ENCODE results near the gene IRF2.
A peak's percentile ranks its signal among the peaks of the same experiment; 100 is the strongest.
"Not testable (repeated sequence)": the region's sequence is repeated elsewhere in the genome, so short reads cannot be mapped to it uniquely, and the experiment has no call there.

The IRF2 gene

DNA sequence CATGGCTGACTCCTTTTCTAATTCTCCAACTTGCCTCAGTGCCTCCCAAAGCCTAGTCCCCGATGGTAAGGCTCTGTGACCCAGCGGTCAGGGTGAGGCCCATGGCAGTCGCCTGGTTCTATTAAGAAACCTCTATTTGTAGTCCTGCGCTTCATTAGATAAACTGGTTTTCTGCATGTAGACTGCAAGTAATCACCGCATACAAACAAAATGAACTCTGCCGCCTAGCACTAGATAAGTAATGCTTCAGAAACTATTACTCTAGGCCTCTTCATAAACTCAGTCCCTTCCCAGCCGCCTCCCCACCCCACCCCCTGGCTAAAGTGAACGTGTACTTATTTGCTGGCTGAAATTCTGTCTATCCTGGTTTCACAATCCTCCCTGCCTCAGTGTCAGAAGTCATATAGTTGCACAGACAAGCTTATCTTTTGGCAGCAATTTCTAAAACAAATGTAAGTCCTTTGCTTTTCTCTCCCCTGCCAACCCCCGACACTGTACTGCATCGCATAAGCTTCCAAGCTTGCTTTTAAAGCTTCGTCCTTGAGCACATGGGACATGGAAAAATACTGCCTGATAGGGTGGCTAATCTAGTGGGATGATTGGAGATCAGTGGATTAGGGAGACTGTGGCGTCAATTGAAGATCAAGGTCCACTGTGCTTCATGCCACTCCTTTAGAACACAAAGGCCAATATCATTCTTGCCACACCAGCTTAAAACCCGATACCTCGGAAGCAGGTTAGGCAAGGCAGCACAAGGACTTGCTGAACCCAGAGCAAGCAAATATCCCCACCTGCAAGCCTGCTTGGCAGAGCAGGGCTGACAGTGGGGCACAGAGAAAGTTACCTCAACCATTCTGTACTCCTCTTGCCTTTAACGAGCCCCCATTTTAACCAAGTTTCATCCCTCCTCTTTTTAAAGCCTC is 125.8 kb downstream of the IRF2 start:
- DNase-seq (ENCODE audit: low spot score) (no peak), FAIRE-seq (no peak)

DNA sequence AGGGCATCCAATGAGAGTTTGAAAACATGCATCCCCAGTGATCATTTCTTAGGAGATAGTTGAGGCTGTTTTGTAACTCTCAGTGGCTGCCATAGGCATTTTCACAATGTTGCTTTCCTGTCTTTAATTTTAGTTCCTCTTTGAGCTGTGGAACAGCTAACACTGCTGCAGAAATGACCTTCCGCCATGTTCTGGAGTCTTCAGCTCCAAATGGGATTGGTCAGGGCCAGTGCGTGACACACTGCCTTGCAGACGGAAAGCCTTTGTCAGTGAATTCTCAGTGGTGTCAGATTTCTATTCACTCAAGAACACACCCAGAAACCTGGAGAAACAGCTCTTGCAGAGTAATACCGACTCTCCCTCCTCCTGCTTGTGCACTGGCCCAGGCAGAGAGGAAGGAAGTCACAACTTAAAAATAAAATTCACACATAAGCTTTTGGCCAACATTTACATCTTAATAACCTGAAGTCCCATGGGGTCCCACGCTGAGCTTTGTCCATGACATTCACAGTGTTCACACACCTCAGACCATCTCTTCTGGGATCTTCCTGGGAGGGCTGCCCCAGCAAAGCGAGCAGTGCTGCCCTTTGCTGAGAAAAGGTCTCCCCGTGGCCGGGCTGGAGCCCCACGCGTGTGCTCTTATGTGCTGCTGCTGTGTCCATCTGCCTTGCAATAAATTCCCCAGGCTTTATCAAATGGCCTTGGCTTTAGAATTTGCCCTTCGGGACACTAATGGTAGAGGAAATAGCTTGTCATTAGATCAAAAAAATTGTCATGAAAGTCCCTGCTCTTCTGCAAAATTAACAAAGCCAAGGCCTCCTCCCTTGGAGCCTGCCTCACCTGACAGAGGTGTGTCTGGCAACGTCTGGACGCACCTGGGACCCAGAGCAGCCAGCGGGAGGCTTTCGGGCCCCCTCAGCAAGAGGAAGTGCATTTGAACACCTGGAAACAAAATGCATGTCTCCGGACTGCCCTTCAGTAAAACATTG is 126.8 kb downstream of the IRF2 start:
- DNase-seq (ENCODE audit: low spot score), result no peak
- FAIRE-seq, result no peak

DNA sequence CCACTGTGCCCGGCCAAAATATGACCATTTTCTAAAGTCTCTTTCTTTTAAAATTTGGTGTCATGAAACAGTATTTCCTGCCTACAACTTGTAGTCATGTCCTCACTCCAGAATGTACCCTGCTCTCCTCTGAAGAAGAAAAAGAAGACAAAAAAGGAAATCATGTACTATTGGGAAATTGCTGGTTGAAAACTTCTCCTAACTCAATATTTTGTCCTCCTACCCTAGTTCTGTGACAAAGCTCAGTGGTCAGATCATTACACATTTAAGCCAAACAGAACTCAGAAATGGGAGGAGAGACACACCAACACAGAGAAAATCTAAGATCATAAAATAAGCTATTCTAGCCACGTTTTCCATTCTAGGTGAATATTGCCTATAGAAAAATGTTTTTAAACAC is 127.7 kb downstream of the IRF2 start:
- FAIRE-seq, result no peak
- no peak for DNase-seq (ENCODE audit: low spot score)

DNA sequence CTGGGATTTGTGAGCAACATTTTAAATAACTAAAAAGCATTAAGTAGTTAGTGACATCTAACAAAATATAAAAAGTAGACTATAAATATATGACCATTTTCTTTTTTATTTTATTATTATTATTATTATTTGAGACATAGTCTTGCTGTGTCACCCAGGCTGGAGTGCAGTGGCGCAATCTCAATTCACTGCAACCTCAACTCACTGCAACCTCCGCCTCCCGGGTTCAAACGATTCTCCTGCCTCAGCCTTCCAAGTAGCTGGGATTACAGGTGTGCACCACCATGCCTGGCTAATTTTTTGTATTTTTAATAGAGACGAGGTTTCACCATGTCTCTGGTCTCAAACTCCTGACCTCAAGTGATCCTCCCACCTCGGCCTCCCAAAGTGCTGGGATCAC is 128.1 kb downstream of the IRF2 start:
- not testable (repeated sequence) for DNase-seq (ENCODE audit: low spot score); FAIRE-seq

DNA sequence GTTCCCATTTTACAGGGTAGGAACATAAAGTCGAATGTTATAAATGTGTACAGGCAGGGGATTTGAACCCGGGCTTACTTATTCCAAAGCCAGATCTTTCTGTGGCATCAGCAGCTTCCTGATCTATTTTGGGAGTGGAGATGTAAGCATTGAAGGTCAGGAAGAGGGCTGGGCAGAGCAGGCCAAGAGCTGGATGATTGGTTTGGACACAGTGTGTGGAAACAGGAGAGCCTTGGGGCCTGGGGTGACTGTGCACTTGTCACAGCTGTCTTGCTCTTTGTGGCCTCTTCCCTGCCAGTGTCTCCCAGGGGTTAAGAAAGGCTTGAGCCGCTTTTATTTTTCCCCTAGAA is 128.8 kb downstream of the IRF2 start:
- FAIRE-seq (no peak), DNase-seq (ENCODE audit: low spot score) (no peak)

DNA sequence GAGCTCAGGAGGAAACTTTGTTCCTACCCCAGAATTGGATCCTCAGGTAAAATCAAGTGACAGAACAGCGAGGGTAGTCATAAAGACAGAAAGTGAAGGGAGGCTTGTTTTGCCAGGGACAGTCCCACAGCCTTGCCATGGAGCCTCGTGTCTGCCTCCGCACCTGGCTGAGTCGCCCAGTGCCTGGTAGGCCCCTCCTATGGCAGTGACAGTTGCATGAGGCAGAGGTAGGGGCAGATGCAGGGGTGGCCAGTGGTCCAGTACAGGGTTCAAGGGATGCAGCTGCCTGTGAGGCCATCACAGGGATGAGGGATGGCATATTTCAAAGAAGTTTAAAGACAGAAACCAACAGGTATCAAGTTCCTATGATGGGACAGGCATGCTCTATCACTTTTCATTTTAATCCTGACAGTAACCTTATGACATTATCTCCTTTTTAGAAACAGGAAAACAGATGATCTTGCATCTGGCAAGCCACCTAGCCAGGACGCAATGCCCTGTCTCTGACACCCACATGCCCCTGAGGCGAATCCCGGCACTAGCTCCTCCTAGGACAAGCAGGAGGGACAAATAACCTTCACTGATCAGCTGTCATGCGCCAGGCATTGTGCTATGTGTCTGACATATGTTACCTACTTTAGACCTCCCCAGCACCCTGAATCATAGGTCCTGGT is 129.3 kb downstream of the IRF2 start:
- FAIRE-seq, result no peak
- no peak for DNase-seq (ENCODE audit: low spot score)

DNA sequence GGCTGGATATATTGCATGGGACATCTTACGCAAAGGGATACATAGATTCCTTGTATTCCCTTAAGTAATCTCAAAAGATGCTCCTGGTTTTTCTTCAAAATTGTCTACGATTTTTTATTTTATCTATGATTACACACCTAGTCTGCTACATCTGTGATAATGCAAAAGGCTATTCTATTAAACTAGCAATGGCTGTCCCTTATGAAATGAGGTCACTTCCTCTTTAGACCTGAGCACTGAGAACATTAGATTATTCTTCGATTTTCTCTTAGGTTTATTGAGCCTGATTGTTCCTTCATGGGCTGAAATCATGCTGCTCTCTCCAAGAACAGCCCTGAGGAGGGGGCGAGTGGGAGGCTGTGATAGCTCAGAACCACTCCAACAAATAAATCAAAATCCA is 129.9 kb downstream of the IRF2 start:
- FAIRE-seq, result no peak
- DNase-seq (ENCODE audit: low spot score), result no peak

DNA sequence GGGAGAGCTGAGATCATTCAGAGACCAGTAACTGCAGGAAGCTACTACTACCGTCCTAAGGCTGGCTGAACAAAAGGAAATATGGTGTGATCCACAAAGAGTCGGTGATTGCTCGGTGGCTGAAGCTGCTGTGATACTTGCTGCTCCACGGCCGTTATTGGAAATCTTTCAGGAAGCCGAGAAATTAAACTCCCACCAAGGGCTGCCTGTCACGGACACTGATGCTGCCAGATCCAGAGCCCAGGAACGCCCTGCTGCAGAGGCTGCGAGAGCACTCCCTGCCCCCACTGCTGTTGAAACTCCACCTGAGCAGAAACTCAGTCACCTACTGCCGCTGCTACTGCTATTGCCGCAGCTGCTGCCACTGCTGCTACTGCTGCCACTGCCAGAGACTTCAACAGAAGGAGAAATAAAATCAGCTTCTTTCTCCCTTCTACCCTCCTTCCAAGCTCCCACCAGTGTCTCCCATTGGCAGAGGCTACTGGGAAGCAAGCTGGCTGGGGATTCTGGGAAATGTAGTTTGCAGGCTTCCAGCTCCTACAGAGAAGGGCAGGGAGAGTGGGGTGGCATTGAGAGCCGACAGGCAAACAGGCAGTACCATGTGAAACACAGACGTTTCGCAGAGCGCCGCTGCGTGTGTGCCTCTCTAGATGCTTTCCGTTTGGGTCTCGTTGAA is 130.7 kb downstream of the IRF2 start:
- no peak for DNase-seq (ENCODE audit: low spot score)
- FAIRE-seq, result no peak

DNA sequence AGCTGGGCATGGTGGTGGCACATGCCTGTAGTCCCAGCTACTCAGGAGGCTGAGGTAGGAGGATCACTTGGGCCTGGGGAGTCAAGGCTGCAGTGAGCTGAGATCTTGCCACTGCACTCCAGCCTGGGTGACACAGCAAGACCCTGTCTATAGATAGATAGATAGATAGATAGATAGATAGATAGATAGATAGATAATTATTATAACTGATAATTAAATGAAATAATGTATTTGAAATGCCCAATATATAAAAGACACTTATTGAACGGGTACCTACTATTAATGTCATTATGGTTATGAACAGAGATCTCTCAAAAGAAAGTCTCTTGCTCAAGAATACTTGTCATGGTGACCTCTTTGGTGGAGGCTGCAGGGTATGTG is 131.5 kb downstream of the IRF2 start:
- not testable (repeated sequence) for DNase-seq (ENCODE audit: low spot score); FAIRE-seq

DNA sequence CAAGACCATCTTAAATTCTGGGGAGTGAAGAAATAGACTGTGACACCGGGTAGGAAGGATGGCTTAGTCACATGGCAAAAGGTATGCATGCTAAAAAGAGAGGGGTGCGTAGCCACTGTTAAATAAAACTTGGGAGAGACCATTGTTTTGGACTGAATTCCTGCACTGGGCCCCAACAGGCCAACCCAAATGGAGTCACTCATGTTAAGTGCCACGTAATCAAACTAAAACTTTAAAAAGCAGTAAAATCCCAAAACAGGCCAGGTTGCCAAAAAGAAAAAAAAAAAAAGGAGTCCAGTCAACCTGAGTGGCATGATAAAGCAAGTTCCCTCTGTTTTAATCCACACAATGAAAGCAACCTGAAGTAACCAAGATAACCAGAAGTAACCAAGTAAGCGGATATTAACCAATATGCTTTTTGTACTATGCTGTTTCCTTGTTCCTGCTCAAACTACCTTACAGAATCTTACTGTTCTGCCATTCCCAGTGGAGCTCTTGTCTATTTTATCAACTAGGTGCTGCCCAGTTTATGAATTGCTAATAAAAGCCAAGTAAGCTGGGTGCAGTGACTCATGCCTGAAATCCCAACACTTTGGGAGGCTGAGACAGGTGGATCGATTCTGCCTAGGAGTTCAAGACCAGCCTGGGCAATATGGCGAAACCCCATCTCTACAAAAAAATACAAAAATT is 132.0 kb downstream of the IRF2 start:
- FAIRE-seq, result no peak
- DNase-seq (ENCODE audit: low spot score), result no peak

DNA sequence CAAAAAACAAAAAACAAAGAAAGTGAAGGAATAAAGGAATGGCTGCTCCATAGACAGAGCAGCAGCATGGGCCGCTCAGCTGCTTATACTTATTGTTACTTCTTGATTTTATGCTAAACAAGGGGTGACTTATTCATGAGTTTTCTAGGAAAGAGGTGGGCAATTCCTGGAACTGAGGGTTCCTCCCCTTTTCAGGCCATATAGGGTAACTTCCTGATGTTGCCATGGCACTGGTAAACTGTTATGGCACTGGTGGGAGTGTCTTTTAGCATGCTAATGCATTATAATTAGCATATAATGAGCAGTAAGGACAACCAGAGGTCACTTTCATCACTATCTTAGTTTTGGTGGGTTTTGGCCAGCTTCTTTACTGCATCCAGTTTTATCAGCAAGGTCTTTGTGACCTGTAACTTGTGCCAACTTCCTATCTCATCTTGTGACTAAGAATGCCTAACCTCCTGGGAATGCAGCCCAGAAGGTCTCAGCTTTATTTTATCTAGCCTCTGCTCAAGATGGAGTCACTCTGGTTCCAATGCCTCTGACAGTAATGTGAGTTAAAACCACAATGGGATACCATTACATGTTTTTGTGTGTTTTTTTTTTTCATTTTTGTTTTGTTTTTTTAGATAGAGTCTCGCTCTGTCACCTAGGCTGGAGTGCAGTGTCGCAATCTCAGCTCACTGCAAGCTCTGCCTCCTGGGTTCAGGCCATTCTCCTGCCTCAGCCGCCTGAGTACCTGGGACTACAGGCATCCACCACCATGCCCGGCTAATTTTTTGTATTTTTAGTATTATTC is 134.8 kb downstream of the IRF2 start:
- peak; percentile 52 for DNase-seq (ENCODE audit: low spot score)
- not testable (repeated sequence) for FAIRE-seq

DNA sequence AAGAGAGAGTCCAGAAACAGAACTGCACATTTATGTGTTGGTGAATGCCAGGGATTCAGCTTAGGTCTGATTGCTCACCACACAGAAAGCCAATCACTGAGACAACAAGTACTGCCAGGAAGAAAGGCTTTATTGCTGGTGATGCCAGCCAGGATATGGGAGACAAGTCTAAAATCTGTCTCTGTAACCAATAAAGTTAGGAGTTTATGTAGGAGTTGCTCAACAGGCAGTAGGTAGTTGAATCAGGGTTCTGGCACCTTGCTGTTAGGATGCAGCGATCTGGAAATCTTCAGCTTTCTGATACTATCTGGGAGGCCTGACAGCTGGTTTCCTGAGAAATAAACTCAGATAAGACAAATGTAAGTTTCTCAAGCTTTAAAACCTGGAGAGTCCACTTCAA is 136.4 kb downstream of the IRF2 start:
- FAIRE-seq, result no peak
- no peak for DNase-seq (ENCODE audit: low spot score)
